ACC112 (cell line): ENCODE data around the gene FBLIM1.

Source experiments
- H2AFZ ChIP-seq: fragments of 200-600 bp; sonication (generic); one replicate; pipeline ENCODE4 v1.6.0; 2017; ENCODE audit warnings: antibody characterized with exemption, low read length; ENCODE audit not compliant: unreplicated experiment
- H3K27ac ChIP-seq: fragments of 200-600 bp; sonication (generic); 2 replicates; pipeline ENCODE4 v1.5.1; 2014; ENCODE audit warnings: low read depth, mild to moderate bottlenecking, antibody characterized with exemption, low read length, moderate library complexity
- H3K27me3 ChIP-seq: fragments of 200-600 bp; sonication (generic); 2 replicates; pipeline ENCODE4 v1.6.1; 2014; ENCODE audit warnings: mild to moderate bottlenecking, antibody characterized with exemption, low read length, moderate library complexity, mixed read lengths; ENCODE audit not compliant: insufficient read depth
- H3K36me3 ChIP-seq: fragments of 200-600 bp; sonication (generic); 2 replicates; pipeline ENCODE4 v1.6.1; 2016; ENCODE audit warnings: mild to moderate bottlenecking, antibody characterized with exemption, low read length, moderate library complexity, mixed read lengths; ENCODE audit not compliant: insufficient read depth
- H3K4me1 ChIP-seq: fragments of 200-600 bp; sonication (generic); one replicate; pipeline ENCODE4 v1.6.1; 2016; ENCODE audit warnings: low read length, mixed read lengths; ENCODE audit not compliant: insufficient read depth, unreplicated experiment, control insufficient read depth
- H3K4me3 ChIP-seq: fragments of 200-600 bp; sonication (generic); 2 replicates; pipeline ENCODE4 v1.5.1; 2014; ENCODE audit warnings: mild to moderate bottlenecking, low read depth, low read length
- H3K79me2 ChIP-seq: fragments of 200-600 bp; sonication (generic); one replicate; pipeline ENCODE4 v1.6.0; 2016; ENCODE audit warnings: low read length; ENCODE audit not compliant: control insufficient read depth, unreplicated experiment, insufficient read depth

Gene FBLIM1

GRCh38 chr1:15757575-15758342 lies 836 bp upstream of the FBLIM1 start:
- no peak overlapping the region for H2AFZ ChIP-seq
- H3K4me3 ChIP-seq, result peak overlapping the region; percentile 76
- peaks cover 30% of the 10 kb centered on the region for H3K79me2 ChIP-seq
- no peaks in the 10 kb centered on the region for H3K27me3 ChIP-seq
- no peak overlapping the region for H3K27ac ChIP-seq
- H3K4me1 ChIP-seq, result peaks cover 32% of the 10 kb centered on the region
- H3K36me3 ChIP-seq, result no peaks in the 10 kb centered on the region

GRCh38 chr1:15758953-15759661 lies 512 bp downstream of the FBLIM1 start:
- Histone ChIP-seq H3K79me2 (peaks cover 36% of the 10 kb centered on the region), H3K4me3 (peak overlapping the region; percentile 76), H2AFZ (no peak overlapping the region), H3K36me3 (no peaks in the 10 kb centered on the region), H3K27ac (peak overlapping the region; percentile 82), H3K27me3 (no peaks in the 10 kb centered on the region), H3K4me1 (peaks cover 32% of the 10 kb centered on the region)

DNA sequence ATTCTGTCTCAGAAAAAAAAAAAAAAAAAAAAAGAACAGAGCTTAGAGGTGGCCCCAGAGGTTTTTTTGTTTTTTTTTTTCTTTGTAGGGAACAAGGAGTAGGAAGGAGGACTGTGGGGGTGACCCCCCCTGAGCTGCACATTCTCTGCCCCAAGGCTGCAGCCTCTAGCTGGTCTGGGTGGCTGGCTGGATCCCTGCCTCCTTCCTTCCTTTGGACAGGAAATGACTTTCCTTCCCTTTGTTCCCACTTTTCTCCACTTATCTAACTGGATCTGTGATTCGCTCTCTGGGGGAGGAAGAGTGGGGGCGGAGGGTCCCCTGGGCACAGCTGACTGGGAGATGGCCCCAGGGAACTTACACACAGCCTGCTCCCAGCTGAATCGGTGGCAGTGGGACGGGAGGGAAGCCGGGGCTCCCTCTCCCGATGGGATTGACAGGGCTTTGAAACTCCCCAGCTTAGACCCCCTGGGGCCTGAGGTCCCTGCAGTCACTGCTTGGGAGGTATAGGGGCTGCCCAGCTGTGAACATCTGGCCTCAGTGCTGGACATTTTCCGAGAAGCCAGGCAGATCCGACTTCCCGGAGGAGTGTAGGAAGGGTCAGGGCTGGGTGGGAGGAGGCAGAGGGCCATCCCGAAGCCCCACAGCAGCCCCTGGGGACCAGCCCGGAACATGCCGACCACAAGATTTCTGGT lies 2.1 kb downstream of the FBLIM1 start:
- Histone ChIP-seq H3K4me3 (peak overlapping the region; percentile 76), H3K4me1 (peaks cover 28% of the 10 kb centered on the region), H3K27me3 (no peaks in the 10 kb centered on the region), H3K79me2 (peaks cover 43% of the 10 kb centered on the region), H3K36me3 (no peaks in the 10 kb centered on the region), H2AFZ (no peak overlapping the region), H3K27ac (peak overlapping the region; percentile 82)

GRCh38 chr1:15761366-15762128 lies 3.0 kb downstream of the FBLIM1 start:
- H2AFZ ChIP-seq, result no peak overlapping the region
- peaks cover 43% of the 10 kb centered on the region for H3K79me2 ChIP-seq
- H3K27me3 ChIP-seq, result no peaks in the 10 kb centered on the region
- peak overlapping the region; percentile 82 for H3K27ac ChIP-seq
- peaks cover 26% of the 10 kb centered on the region for H3K4me1 ChIP-seq
- no peaks in the 10 kb centered on the region for H3K36me3 ChIP-seq
- H3K4me3 ChIP-seq, result peak overlapping the region; percentile 76

GRCh38 chr1:15762546-15762945 lies 4.0 kb downstream of the FBLIM1 start:
- H2AFZ ChIP-seq, result no peak overlapping the region
- H3K79me2 ChIP-seq, result peaks cover 43% of the 10 kb centered on the region
- no peak overlapping the region for H3K27ac ChIP-seq
- H3K36me3 ChIP-seq, result no peaks in the 10 kb centered on the region
- H3K4me1 ChIP-seq, result peaks cover 22% of the 10 kb centered on the region
- H3K27me3 ChIP-seq, result no peaks in the 10 kb centered on the region
- H3K4me3 ChIP-seq, result no peak overlapping the region

DNA sequence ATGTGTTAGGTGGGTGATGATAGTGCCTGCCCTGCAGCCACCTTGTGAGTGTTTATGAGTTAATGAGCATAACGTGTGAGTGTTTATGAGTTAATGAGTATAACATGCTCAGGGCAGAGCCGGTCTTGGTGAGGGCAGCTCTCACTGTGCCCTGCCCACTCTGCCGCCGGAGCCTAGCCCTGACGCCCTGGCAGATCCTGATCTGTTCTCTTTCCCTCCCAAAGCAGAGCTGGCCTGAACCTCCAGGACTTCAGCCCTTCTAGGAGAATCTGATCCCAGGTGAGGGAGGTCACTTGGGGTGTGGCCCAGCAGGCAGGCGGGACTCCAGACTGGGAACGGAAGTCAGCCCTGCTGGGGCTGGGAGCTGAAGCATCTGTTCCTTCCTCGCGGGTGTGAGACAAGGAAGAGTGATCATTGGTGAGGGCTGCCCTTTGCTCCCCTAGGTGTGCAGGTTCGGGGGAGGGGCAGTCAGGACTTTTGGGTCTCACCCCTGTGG lies 5.7 kb downstream of the FBLIM1 start:
- Histone ChIP-seq H3K4me1 (peaks cover 15% of the 10 kb centered on the region), H3K36me3 (no peaks in the 10 kb centered on the region), H3K27ac (no peak overlapping the region)

GRCh38 chr1:15764890-15765289 lies 6.3 kb downstream of the FBLIM1 start:
- H3K36me3 ChIP-seq, result no peaks in the 10 kb centered on the region
- no peak overlapping the region for H3K27ac ChIP-seq
- H3K4me3 ChIP-seq, result no peak overlapping the region

More for the DNA sequence above, 5.7 kb downstream of the FBLIM1 start:
- no peaks in the 10 kb centered on the region for H3K27me3 ChIP-seq
- no peak overlapping the region for H3K4me3 ChIP-seq
- peaks cover 38% of the 10 kb centered on the region for H3K79me2 ChIP-seq
- H2AFZ ChIP-seq, result no peak overlapping the region

GRCh38 chr1:15765495-15766194 lies 7.0 kb downstream of the FBLIM1 start:
- Histone ChIP-seq H3K36me3 (peaks cover 6% of the 10 kb centered on the region; the same call in 1 of the 2 replicates), H3K79me2 (peaks cover 35% of the 10 kb centered on the region)

More at GRCh38 chr1:15764890-15765289, 6.3 kb downstream of the FBLIM1 start:
- H3K79me2 ChIP-seq, result peaks cover 36% of the 10 kb centered on the region
- no peaks in the 10 kb centered on the region for H3K27me3 ChIP-seq
- peaks cover 15% of the 10 kb centered on the region for H3K4me1 ChIP-seq
- H2AFZ ChIP-seq, result no peak overlapping the region

GRCh38 chr1:15767941-15768340 lies 9.3 kb downstream of the FBLIM1 start:
- H3K79me2 ChIP-seq, result peaks cover 13% of the 10 kb centered on the region
- H3K4me3 ChIP-seq, result no peak overlapping the region
- H3K27ac ChIP-seq, result no peak overlapping the region
- H3K36me3 ChIP-seq, result peaks cover 11% of the 10 kb centered on the region; the same call in 1 of the 2 replicates
- H3K27me3 ChIP-seq, result no peaks in the 10 kb centered on the region
- H2AFZ ChIP-seq, result no peak overlapping the region
- no peaks in the 10 kb centered on the region for H3K4me1 ChIP-seq

More at GRCh38 chr1:15765495-15766194, 7.0 kb downstream of the FBLIM1 start:
- Histone ChIP-seq H3K27ac (peak overlapping the region; percentile 32; the same call in 1 of the 2 replicates), H3K4me1 (peaks cover 12% of the 10 kb centered on the region), H2AFZ (no peak overlapping the region), H3K27me3 (no peaks in the 10 kb centered on the region), H3K4me3 (no peak overlapping the region)
